CD4-positive, alpha-beta T cell treated with Interleukin-12 subunit alpha and Interleukin-12 subunit beta, for 1 hour (primary cell): ENCODE measurements around the gene YEATS4.
A peak's percentile ranks its signal among the peaks of the same experiment; 100 is the strongest.

ENCODE experiments used
- DNase-seq: peaks from one replicate; pipeline ENCODE4 v3.0.0-alpha.2; 2020

The YEATS4 gene

GRCh38 chr12:69343357-69343756 is 16.2 kb upstream of the YEATS4 start:
- DNase-seq, result no peak

- no peak for DNase-seq
Measured at GRCh38 chr12:69343885-69344612, 15.5 kb upstream of the YEATS4 start.

- no peak for DNase-seq
Measured at GRCh38 chr12:69345077-69345476, 14.5 kb upstream of the YEATS4 start.

GRCh38 chr12:69345742-69346141 is 13.8 kb upstream of the YEATS4 start:
- no peak for DNase-seq

GRCh38 chr12:69348162-69348938 is 11.2 kb upstream of the YEATS4 start, which contains the start of gene LYZ:
TSS of gene LYZ (plus strand) at chr12:69348381. CDS start at chr12:69348409, 28 bp downstream.
- peak; percentile 23 for DNase-seq

- no peak for DNase-seq
Measured at GRCh38 chr12:69350002-69350626, 9.4 kb upstream of the YEATS4 start.

GRCh38 chr12:69350777-69351176 is 8.8 kb upstream of the YEATS4 start:
- DNase-seq, result no peak

GRCh38 chr12:69351462-69352236 is 7.9 kb upstream of the YEATS4 start:
- no peak for DNase-seq

GRCh38 chr12:69352904-69353303 is 6.6 kb upstream of the YEATS4 start:
- DNase-seq, result no peak

GRCh38 chr12:69354172-69354555 is 5.4 kb upstream of the YEATS4 start:
- no peak for DNase-seq

- no peak for DNase-seq
Measured at GRCh38 chr12:69354556-69355187, 4.9 kb upstream of the YEATS4 start.

- no peak for DNase-seq
Measured at GRCh38 chr12:69355363-69356028, 4.0 kb upstream of the YEATS4 start.

GRCh38 chr12:69360348-69360672 is 767 bp downstream of the YEATS4 start:
- DNase-seq, result no peak

GRCh38 chr12:69366796-69367195 is 7.3 kb downstream of the YEATS4 start:
- DNase-seq, result no peak

- no peak for DNase-seq
Measured at GRCh38 chr12:69368171-69368570, 8.6 kb downstream of the YEATS4 start.

GRCh38 chr12:69383074-69383473 is 23.5 kb downstream of the YEATS4 start:
- no peak for DNase-seq

GRCh38 chr12:69385038-69385437 is 25.5 kb downstream of the YEATS4 start:
- no peak for DNase-seq

- no peak for DNase-seq
Measured at GRCh38 chr12:69386921-69387320, 27.4 kb downstream of the YEATS4 start.

- DNase-seq, result peak; percentile 28
Measured at GRCh38 chr12:69388371-69388770, 28.8 kb downstream of the YEATS4 start.

GRCh38 chr12:69389831-69390230 is 30.3 kb downstream of the YEATS4 start:
- DNase-seq, result no peak

GRCh38 chr12:69392179-69392928 is 32.8 kb downstream of the YEATS4 start:
- no peak for DNase-seq
